Liver (tissue), 3 donors: ENCODE data around the gene DCTN5.

Experiments used
- CTCF ChIP-seq: fragments of 150-350 bp; IDR thresholded peaks from 2 replicates; pipeline ENCODE4 v1.5.1; 2017; ENCODE audit warnings: improper control_type of control experiment, low read depth, low read length; ENCODE audit not compliant: missing input control
- FOXA1 ChIP-seq: IDR thresholded peaks from 2 replicates; pipeline ENCODE4 v1.6.1; 2016; ENCODE audit warnings: antibody characterized with exemption
- HNF4G ChIP-seq: IDR thresholded peaks from 2 replicates; pipeline ENCODE4 v1.6.1; 2016; ENCODE audit warnings: antibody characterized with exemption
- JUND ChIP-seq, 2 donors: IDR thresholded peaks; 2 replicates each; pipeline ENCODE4 v1.6.1; 2016; ENCODE audit warnings: antibody characterized with exemption in 2 of 2
- MAX ChIP-seq: IDR thresholded peaks from 2 replicates; pipeline ENCODE4 v1.6.1; 2016; ENCODE audit warnings: antibody characterized with exemption
- RAD21 ChIP-seq, 2 donors: IDR thresholded peaks; 2 replicates each; pipeline ENCODE4 v1.6.1; 2016; ENCODE audit warnings: antibody characterized with exemption in 2 of 2, mild to moderate bottlenecking in 2 of 2
- REST ChIP-seq: IDR thresholded peaks from 2 replicates; pipeline ENCODE4 v1.6.1; 2016; ENCODE audit warnings: antibody characterized with exemption, mild to moderate bottlenecking
- SP1 ChIP-seq: IDR thresholded peaks from 2 replicates; pipeline ENCODE4 v1.6.1; 2018; ENCODE audit warnings: antibody characterized with exemption, mild to moderate bottlenecking
- TAF1 ChIP-seq: conservative IDR thresholded peaks from 2 replicates; pipeline ENCODE4 v1.6.1; 2016; ENCODE audit warnings: antibody characterized with exemption, mild to moderate bottlenecking
- YY1 ChIP-seq: IDR thresholded peaks from 2 replicates; pipeline ENCODE4 v1.6.1; 2016; ENCODE audit warnings: antibody characterized with exemption, mild to moderate bottlenecking
- donor health status: healthy.
- donor health status: healthy.

- TF ChIP-seq MAX (no peak), TAF1 (no peak), CTCF (no peak), REST (no peak), SP1 (no peak), RAD21 (IDR thresholded peaks at IDR 0.05) (no peak), JUND (IDR thresholded peaks at IDR 0.05) (no peak), FOXA1 (no peak), YY1 (no peak), HNF4G (no peak)
These were observed 57.8 kb downstream of the DCTN5 start for GRCh38 chr16:23699100-23699499.
